ENCODE data around the gene CACHD1.

GRCh38 chr1:64537942-64538341 is 68.0 kb downstream of the CACHD1 start:
- TF ChIP-seq CTCF (IDR thresholded peaks at IDR 0.05 in 8 of 11, conservative IDR thresholded peaks at IDR 0.05 in 3 of 11) (no peak), POLR2A (IDR thresholded peaks at IDR 0.05) (no peak), POLR2AphosphoS5 (IDR thresholded peaks at IDR 0.05) (no peak)
